ENCODE measurements around the gene CASD1.

DNA sequence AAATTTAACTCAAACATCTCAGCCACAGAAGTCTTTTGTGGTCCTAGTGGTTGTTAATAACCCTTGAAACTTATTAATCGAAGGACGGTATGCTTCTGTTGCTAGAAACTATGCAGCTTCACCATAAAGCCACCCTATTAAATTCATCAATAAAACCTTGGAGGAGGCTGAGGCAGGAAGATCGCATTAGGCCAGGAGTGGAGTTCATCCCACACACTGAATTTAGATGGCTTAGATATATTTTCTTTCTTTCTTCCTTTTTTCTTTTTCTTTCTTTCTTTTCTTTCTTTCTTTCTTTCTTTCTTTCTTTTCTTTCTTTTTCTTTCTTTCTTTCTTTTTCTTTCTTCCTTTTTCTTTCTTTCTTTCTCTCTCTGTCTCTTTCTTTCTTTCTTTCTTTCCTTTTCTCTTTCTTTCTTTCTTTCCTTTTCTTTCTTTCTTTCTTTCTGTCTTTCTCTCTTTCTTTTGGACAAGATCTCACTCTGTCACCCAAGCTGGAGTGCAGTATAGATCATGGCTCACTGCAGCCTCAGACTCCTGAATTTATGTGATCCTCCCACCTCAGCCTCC is 30.9 kb upstream of the CASD1 start:
- TF ChIP-seq, protein P1, sequence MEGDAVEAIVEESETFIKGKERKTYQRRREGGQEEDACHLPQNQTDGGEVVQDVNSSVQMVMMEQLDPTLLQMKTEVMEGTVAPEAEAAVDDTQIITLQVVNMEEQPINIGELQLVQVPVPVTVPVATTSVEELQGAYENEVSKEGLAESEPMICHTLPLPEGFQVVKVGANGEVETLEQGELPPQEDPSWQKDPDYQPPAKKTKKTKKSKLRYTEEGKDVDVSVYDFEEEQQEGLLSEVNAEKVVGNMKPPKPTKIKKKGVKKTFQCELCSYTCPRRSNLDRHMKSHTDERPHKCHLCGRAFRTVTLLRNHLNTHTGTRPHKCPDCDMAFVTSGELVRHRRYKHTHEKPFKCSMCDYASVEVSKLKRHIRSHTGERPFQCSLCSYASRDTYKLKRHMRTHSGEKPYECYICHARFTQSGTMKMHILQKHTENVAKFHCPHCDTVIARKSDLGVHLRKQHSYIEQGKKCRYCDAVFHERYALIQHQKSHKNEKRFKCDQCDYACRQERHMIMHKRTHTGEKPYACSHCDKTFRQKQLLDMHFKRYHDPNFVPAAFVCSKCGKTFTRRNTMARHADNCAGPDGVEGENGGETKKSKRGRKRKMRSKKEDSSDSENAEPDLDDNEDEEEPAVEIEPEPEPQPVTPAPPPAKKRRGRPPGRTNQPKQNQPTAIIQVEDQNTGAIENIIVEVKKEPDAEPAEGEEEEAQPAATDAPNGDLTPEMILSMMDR (IDR thresholded peaks at IDR 0.05 in 4 of 5, conservative IDR thresholded peaks at IDR 0.05 in 1 of 5): no peak
- no peak for TF ChIP-seq POLR2A (IDR thresholded peaks at IDR 0.05)

Data from gastrocnemius medialis (tissue), 4 donors.